Activated effector memory CD4-positive, alpha-beta T cell treated with anti-CD3 and anti-CD28 coated beads, Interleukin-2, amount 50 U/mL, for 16 hours (primary cell): Measurements from ENCODE around the gene TMEM151A.

Source experiments
- DNase-seq: peaks from one replicate; pipeline ENCODE4 v3.0.0-alpha.2; 2020

The TMEM151A gene

GRCh38 chr11:66338276-66339161, 46.8 kb downstream of the TMEM151A start:
- no peak for DNase-seq

- DNase-seq = no peak
These were observed 47.5 kb downstream of the TMEM151A start for GRCh38 chr11:66339162-66339675.

DNA sequence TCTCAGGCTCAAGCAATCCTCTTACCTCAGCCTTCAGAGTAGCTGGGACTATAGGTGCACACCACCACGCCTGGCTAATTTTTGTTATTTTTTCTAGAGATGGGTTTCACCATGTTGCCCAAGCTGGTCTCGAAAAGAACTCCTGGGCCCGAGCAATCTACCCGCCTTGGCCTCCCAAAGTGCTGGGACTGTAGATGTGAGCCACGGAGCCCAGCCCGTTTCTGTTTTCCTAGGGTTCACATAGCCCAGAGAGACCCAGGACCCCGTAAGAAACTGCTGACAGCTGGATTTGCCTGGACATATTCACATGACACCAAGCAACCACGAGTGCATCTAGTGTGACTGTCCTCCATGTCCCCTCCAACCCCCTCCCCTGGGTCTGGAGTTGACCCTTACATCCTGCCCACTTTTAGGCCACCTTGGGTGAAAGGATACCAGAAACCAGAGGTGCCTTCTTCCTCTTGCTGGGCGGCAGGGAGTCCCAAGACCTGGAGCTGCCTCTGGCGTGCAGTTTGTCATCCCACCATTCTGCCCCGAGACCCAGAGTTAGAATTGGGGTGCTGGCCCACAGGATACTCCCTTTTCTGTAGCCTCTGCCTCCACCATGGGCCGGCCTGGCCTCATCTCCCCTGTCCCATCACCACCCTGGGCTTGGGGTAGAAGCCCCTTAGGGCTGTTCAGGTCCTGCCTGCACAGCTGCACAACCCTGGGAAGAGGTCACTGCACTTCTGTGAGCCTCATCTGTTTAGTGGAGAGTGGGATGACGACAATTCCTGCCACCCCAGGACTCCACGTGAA, 48.2 kb downstream of the TMEM151A start:
- DNase-seq = no peak

DNA sequence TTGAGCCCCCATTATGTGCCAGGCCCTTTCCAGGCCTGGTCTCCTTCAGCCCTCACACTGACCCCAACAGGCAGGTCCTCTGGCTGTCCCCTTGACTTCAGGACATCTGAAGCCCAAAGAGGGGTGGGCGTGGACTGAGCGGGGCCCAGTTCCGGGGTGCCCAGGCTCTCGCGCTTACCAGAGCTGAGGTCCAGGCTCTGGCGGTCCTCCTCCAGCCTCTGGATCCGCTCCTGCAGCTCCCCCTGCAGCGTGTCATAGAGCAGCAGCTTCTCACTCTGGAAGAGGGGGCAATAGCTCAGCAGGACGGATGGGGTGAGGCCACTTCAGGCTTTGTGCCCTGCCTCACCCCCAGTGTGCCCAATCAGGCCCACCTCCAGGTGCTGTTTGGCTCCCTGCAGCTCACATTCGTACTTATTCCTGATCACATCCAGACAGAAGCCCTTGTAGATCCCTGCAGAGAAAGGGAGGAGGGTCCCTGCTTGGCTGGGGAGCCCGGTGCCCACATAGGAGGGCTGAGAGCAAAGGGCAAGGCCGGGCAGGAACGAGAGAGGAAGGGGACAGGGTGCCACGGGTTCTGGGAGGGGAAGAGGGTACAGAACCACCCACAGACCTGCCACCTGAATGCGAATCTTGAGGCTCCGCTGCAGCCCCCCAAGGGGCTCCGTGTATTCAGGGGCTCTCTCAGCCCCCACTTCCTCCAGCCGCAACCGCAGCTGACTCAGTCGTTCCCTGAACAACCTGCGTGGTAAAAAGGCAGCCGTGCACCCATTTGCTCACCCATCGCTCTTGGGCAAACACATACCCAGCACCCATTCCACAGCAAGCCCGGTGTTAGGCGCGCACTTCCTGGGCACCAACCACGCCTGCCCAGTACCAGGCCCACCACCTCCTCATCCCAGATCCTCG, 49.2 kb downstream of the TMEM151A start:
- no peak for DNase-seq

- DNase-seq = no peak
These were observed 49.9 kb downstream of the TMEM151A start for GRCh38 chr11:66341502-66342126.

GRCh38 chr11:66343176-66343575, 51.5 kb downstream of the TMEM151A start:
- no peak for DNase-seq

DNA sequence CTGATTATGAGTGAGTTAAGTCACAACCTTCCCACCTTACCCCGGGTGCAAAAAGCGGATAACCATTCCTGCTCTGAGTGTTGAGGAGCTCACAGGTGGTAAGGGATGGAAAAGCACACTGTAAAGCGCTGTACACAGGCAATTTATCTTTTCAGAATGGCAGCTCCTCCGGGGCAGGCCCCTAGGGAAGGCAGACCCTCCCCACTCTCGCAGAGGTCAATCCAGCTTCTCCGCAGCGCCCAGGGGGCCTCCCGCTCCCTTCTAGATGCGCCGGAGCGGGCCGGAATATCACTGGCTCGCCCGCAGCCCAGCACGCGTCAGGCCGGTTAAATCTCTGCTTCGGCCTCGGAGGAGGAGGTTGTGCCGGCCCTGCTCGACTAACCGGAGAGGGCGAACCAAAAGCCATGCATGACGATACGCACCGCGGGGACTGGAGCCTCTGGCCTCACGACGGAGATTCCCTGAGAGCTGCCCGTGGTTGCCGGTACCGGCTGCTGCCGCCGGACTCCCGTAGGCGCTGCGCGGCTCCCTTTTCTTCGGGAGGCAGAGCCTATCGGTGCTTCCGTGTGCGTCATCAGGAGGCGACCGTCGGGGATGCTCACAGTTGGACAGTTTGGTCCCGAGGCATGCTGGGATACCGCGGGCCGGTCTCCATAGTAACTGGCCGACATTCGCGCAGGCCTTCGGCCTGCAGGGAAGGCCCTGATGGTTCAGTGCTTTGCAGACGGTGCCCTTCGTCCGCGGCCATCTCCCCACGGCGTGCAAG, 53.0 kb downstream of the TMEM151A start, which contains the start of gene BRMS1:
Gene BRMS1, minus strand, starts transcription at position 555 of the 766 bp plus-strand sequence. CDS start 2,870 bp downstream, outside the sequence.
- peak; percentile 99 for DNase-seq

DNA sequence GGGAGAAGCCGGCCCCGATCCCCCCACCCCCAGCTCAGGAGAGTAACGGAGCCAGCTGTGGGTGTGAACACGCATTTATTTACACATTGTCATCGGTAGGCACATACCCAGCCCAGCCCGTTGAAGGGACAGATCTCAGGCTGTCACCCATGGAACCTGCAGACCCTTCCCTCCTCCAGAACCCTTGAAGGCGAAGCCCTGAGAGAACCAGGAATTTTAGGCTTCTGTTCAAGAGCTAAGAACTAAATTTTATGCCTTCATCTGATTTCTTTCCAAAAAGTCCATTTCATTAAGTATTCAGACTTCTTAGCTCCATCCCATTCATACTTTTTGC, 53.6 kb downstream of the TMEM151A start:
- DNase-seq = no peak
